ENCODE data around the gene SLF2.

SLF2 gene

DNA sequence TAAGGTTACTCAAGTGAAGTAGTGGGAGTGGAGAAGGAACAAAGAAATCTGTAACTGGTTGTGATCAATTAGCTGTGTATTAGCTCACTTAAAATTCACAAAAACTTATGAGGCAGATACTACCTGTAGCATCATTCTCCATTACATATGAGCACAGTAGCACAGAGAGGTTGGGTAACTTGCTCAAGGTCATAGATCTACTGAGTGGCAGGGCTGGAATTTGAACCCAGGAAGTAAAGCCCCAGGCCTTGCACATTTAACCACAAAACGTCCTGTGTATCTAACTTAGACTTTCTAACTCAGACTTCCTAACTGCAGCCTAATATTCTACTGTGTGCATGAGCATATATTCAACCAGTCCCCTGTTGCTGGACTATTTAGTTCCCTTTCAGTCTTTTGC, 5.6 kb upstream of the SLF2 start:
- TF ChIP-seq, protein P1, sequence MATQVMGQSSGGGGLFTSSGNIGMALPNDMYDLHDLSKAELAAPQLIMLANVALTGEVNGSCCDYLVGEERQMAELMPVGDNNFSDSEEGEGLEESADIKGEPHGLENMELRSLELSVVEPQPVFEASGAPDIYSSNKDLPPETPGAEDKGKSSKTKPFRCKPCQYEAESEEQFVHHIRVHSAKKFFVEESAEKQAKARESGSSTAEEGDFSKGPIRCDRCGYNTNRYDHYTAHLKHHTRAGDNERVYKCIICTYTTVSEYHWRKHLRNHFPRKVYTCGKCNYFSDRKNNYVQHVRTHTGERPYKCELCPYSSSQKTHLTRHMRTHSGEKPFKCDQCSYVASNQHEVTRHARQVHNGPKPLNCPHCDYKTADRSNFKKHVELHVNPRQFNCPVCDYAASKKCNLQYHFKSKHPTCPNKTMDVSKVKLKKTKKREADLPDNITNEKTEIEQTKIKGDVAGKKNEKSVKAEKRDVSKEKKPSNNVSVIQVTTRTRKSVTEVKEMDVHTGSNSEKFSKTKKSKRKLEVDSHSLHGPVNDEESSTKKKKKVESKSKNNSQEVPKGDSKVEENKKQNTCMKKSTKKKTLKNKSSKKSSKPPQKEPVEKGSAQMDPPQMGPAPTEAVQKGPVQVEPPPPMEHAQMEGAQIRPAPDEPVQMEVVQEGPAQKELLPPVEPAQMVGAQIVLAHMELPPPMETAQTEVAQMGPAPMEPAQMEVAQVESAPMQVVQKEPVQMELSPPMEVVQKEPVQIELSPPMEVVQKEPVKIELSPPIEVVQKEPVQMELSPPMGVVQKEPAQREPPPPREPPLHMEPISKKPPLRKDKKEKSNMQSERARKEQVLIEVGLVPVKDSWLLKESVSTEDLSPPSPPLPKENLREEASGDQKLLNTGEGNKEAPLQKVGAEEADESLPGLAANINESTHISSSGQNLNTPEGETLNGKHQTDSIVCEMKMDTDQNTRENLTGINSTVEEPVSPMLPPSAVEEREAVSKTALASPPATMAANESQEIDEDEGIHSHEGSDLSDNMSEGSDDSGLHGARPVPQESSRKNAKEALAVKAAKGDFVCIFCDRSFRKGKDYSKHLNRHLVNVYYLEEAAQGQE (IDR thresholded peaks at IDR 0.05; ENCODE audit: insufficient read depth in 1 of 2, low read depth in 2 of 2, low read length in 2 of 2) = no peak
- TF ChIP-seq FOXP2 (optimal IDR thresholded peaks at IDR 0.05; ENCODE audit: borderline replicate concordance, extremely low read depth, extremely low read length, insufficient read depth) (no peak), TAF1 (IDR thresholded peaks at IDR 0.05; ENCODE audit: borderline replicate concordance, insufficient read depth, low read length) (no peak), SIN3A (IDR thresholded peaks at IDR 0.05; ENCODE audit: borderline replicate concordance, insufficient read depth, low read length) (no peak), POLR2AphosphoS5 (IDR thresholded peaks at IDR 0.05; ENCODE audit: low read depth, low read length) (no peak)

DNA sequence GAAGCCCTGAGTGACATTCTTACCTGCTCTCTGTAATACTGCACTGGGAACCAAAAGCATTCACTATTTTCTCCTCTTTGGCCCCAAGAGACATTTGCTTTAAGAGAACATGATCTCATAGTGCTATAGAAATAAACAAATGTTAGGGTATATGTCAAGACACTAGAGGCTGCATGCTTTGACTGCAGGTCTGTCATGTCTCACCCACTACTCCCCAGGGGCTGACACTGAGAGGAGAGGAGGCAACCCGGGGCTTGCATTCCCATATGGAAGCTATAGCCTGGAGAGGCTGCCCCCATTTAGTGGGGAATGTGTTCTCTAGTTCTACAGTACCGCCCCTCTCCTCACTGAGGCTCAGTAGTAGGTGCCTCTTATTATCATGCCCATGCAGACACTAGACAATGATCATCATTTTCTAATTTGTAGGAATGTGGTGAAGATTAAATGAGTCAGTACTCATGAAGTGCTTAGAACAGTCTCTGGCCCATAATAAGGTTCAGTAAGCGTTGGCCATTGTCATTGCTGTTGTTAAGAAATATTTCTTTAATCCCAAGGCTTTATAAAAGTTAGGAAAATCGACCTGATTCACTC, 4.9 kb upstream of the SLF2 start:
- no peak for TF ChIP-seq FOXP2 (optimal IDR thresholded peaks at IDR 0.05; ENCODE audit: borderline replicate concordance, extremely low read depth, extremely low read length, insufficient read depth)
- no peak for TF ChIP-seq SIN3A (IDR thresholded peaks at IDR 0.05; ENCODE audit: borderline replicate concordance, insufficient read depth, low read length)
- no peak for TF ChIP-seq POLR2AphosphoS5 (IDR thresholded peaks at IDR 0.05; ENCODE audit: low read depth, low read length)
- TF ChIP-seq, protein P1 (IDR thresholded peaks at IDR 0.05; ENCODE audit: insufficient read depth in 1 of 2, low read depth in 2 of 2, low read length in 2 of 2) = no peak
- TF ChIP-seq TAF1 (IDR thresholded peaks at IDR 0.05; ENCODE audit: borderline replicate concordance, insufficient read depth, low read length) = no peak

DNA sequence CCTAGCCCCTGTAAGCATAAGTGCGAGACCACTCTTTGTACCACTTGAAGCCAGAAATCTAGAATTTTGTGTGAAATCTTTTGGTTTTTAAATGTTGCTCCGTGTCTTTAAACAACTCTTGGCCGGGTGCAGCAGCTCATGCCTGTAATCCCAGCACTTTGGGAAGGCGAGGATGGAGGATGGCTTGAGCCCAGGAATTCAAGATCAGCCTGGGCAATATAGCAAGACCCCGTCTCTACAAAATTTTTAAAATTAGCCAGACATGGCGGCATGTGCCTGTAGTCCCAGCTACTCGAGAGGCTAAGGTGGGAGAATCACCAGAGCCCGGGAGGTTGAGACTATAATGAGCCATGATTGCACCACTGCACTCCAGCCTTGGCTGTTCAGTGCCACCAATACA, 4.4 kb upstream of the SLF2 start:
- TF ChIP-seq TAF1 (IDR thresholded peaks at IDR 0.05; ENCODE audit: borderline replicate concordance, insufficient read depth, low read length) = no peak
- no peak for TF ChIP-seq FOXP2 (optimal IDR thresholded peaks at IDR 0.05; ENCODE audit: borderline replicate concordance, extremely low read depth, extremely low read length, insufficient read depth)
- no peak for TF ChIP-seq POLR2AphosphoS5 (IDR thresholded peaks at IDR 0.05; ENCODE audit: low read depth, low read length)
- TF ChIP-seq, protein P1 (IDR thresholded peaks at IDR 0.05; ENCODE audit: insufficient read depth in 1 of 2, low read depth in 2 of 2, low read length in 2 of 2) = no peak
- no peak for TF ChIP-seq SIN3A (IDR thresholded peaks at IDR 0.05; ENCODE audit: borderline replicate concordance, insufficient read depth, low read length)

DNA sequence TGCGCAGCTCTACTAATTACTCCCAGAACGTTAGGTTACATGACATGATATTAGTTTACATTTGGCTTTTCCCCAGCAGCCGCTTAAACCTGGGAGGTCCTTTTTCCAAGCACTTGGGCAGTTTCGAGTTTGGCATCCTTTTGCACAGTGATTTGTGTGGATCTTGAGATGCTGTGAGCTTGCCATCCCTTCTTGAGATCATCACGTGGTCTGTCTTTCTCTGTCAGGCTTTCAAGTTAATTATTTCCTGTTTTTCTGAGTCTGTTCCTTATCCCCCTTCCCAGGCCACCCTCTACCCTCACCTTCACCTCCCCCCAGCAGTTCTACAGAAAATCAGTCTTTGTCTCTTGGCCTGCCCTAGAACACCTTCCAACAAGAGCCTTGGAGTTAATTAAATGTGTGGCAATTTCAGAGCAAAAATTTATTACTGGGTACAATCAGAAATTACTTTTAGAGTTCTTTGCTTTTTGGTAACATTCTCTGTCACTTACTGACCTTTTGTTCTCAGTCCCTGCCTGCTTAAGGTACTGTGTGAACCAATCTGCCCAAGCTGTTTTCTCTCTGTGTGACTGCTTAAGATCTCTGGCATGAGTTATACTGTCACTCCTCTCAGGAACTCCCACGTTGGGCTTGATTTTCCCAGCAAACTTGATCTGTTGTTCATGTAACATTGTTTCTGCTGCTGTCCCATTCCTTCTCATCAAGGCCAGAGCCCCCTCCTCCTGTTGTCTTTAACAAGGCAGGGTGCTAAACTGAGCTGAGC, 3.1 kb upstream of the SLF2 start:
- no peak for TF ChIP-seq POLR2AphosphoS5 (IDR thresholded peaks at IDR 0.05; ENCODE audit: low read depth, low read length)
- no peak for TF ChIP-seq FOXP2 (optimal IDR thresholded peaks at IDR 0.05; ENCODE audit: borderline replicate concordance, extremely low read depth, extremely low read length, insufficient read depth)
- TF ChIP-seq TAF1 (IDR thresholded peaks at IDR 0.05; ENCODE audit: borderline replicate concordance, insufficient read depth, low read length) = no peak
- TF ChIP-seq SIN3A (IDR thresholded peaks at IDR 0.05; ENCODE audit: borderline replicate concordance, insufficient read depth, low read length) = no peak
- TF ChIP-seq, protein P1 (IDR thresholded peaks at IDR 0.05; ENCODE audit: insufficient read depth in 1 of 2, low read depth in 2 of 2, low read length in 2 of 2) = no peak
